K562 (cell line): ENCODE results near the gene HMX3. TPM values are rescaled to one million over a fixed set of nuclear protein-coding genes. Genes with fewer than 3 reads are reported as not detected.

Experiments
- ATF4 ChIP-seq: fragments of 450-650 bp; formaldehyde crosslinking; IDR thresholded peaks from 2 replicates; pipeline ENCODE4 v1.4.0; 2022; ENCODE audit warnings: mild to moderate bottlenecking, moderate library complexity
- CBX1 ChIP-seq: sonication (generic); IDR thresholded peaks from 2 replicates; pipeline ENCODE4 v1.6.1; 2016; ENCODE audit warnings: antibody characterized with exemption, low read depth, mild to moderate bottlenecking
- CEBPB ChIP-seq: fragments of 450-650 bp; IDR thresholded peaks from 2 replicates; pipeline ENCODE4 v1.6.1; 2016; ENCODE audit warnings: missing genetic modification characterization, missing compliant biosample characterization
- CTCF ChIP-seq, 3 experiments: IDR thresholded peaks in 2 of 3; conservative IDR thresholded peaks in 1 of 3; 2 replicates each; pipeline ENCODE4 v1.5.1; 2011 to 2012; ENCODE audit warnings: low read length in 3 of 3, mild to moderate bottlenecking in 3 of 3, control low read depth in 2 of 3, improper control_type of control experiment in 1 of 3, inconsistent platforms in 1 of 3, low read depth in 1 of 3, mixed read lengths in 1 of 3, moderate library complexity in 1 of 3; ENCODE audit not compliant: insufficient read depth in 2 of 3
- NELFE ChIP-seq: IDR thresholded peaks from 2 replicates; pipeline ENCODE4 v1.6.1; 2011; ENCODE audit warnings: mild to moderate bottlenecking; ENCODE audit not compliant: insufficient read depth, insufficient read length
- TEAD2 ChIP-seq: fragments of 450-650 bp; IDR thresholded peaks from 2 replicates; pipeline ENCODE4 v1.6.1; 2016; ENCODE audit warnings: missing genetic modification characterization, control low read depth, missing compliant biosample characterization
- polyA plus RNA-seq, 8 experiments: library from polyadenylated mRNA; depleted of rRNA in 4 of 8; stranded (reverse) in 5 of 8; unstranded in 3 of 8; fragments of >200 nt; fragmentation: Nextera tagmentation in 2 of 8; fragmentation: Illumina TruSeq in 1 of 8; extraction: Ambion mirVana in 2 of 8; extraction: Trizol in 1 of 8; gene quantifications; 2 replicates each; pipeline versions ENCODE4 v1.2.1 to v1.2.3, GENCODE V29; 2011 to 2014; ENCODE audit warnings: inconsistent platforms in 1 of 8, missing spikeins in 1 of 8
- total RNA-seq, 7 experiments: library from RNA; depleted of rRNA in 6 of 7; stranded (reverse); fragments of >200 nt in 6 of 7; fragmentation: Illumina TruSeq in 2 of 7; extraction: Trizol in 2 of 7; gene quantifications; 2 replicates each; pipeline versions ENCODE4 v1.2.1 to v1.2.3, GENCODE V29; 2011 to 2021; ENCODE audit warnings: low replicate concordance in 1 of 7

Gene HMX3
- total and polyA plus RNA-seq, 9 of the 15 experiments (the other 6 are each of a cell fraction or from before 2014, with no cell fraction given): 0.55 to 43.5 (median 7.4) TPM; not detected in 2

- TF ChIP-seq CTCF (IDR thresholded peaks at IDR 0.05 in 2 of 3, conservative IDR thresholded peaks at IDR 0.05 in 1 of 3; ENCODE audit: insufficient read depth in 2 of 3, low read depth in 1 of 3, low read length in 3 of 3): peak; percentile 83 to 87 (median 85)
- no peak for TF ChIP-seq ATF4 (CRISPR knock-in tag)
- TF ChIP-seq CBX1: 0 out of 2 replicates have a peak, but pooled peaks have one; percentile 29
- TF ChIP-seq TEAD2: no peak
- TF ChIP-seq CEBPB (tag): no peak
- TF ChIP-seq NELFE: no peak
These were observed 2.9 kb upstream of the HMX3 start (continued) for GRCh38 chr10:123132576-123133477.
